Gastrocnemius medialis (tissue), 4 donors: ENCODE results near the gene ADPRHL1. TPM values are rescaled to one million over a fixed set of nuclear protein-coding genes. Genes with fewer than 3 reads are reported as not detected.

Experiments
- ATAC-seq, 2 donors: fragments of 150-250 bp; one replicate each; pipeline ENCODE4 v1.9.1; 2016
- DNase-seq, 2 donors: peaks; one replicate each; pipeline ENCODE4 v3.0.0-alpha.2; 2019
- H3K27ac ChIP-seq, 4 donors: fragments of 200-600 bp; sonication (generic); 1 replicate in 1 of 4; 2 replicates in 3 of 4; pipeline ENCODE4 v1.5.1; 2016 to 2018; ENCODE audit warnings: mild to moderate bottlenecking in 2 of 4, moderate library complexity in 1 of 4
- H3K27me3 ChIP-seq, 3 donors: fragments of 200-600 bp; sonication (generic) in 2 of 3; 1 replicate in 1 of 3; 2 replicates in 2 of 3; pipeline versions ENCODE4 v1.5.1 to v1.6.0; 2016 to 2019; ENCODE audit warnings: mild to moderate bottlenecking in 1 of 3, moderate library complexity in 1 of 3
- H3K36me3 ChIP-seq, 2 donors: fragments of 200-600 bp; sonication (generic) in 1 of 2; one replicate each; pipeline ENCODE4 v1.5.1; 2017 to 2018
- H3K4me1 ChIP-seq, 2 donors: fragments of 200-600 bp; sonication (generic) in 1 of 2; one replicate each; pipeline ENCODE4 v1.5.1; 2016 to 2017; ENCODE audit warnings: mild to moderate bottlenecking in 2 of 2
- H3K4me3 ChIP-seq, 4 donors: fragments of 200-600 bp; sonication (generic) in 3 of 4; 1 replicate in 1 of 4; 2 replicates in 3 of 4; pipeline ENCODE4 v1.5.1; 2016 to 2019; ENCODE audit warnings: mild to moderate bottlenecking in 2 of 4
- H3K9me3 ChIP-seq, 3 donors: fragments of 200-600 bp; sonication (generic) in 2 of 3; 1 replicate in 1 of 3; 2 replicates in 2 of 3; pipeline ENCODE4 v1.5.1; 2016 to 2019
- POLR2A ChIP-seq, 2 donors: fragments of 450-650 bp; IDR thresholded peaks; one replicate each; pipeline ENCODE4 v1.6.1; 2017; ENCODE audit warnings: antibody characterized with exemption in 2 of 2, mild to moderate bottlenecking in 2 of 2, moderate library complexity in 2 of 2
- in situ Hi-C, 4 donors: fragments of 200-750 bp; cut with MboI; loops; one replicate each; pipeline versions ENCODE4 v1.15.0 to v1.8.0; 2017; ENCODE audit warnings: low sequenced_read_pairs in 4 of 4
- intact Hi-C: fragments of 100-400 bp; cut with DNase I; formaldehyde crosslinking; loops from one replicate; pipeline ENCODE4 v1.15.1; 2023; ENCODE audit warnings: low total_unique reads
- total RNA-seq, 4 donors: library from RNA; depleted of rRNA; stranded (reverse); fragments of >200 nt; gene quantifications; one replicate each; pipeline versions ENCODE4 v1.1.0 to v1.2.3, GENCODE V29; 2016
- TF ChIP-seq, protein P1 (sequence below), 5 experiments: fragments of 450-650 bp in 3 of 5; fragments of 200-600 bp in 2 of 5; sonication (generic) in 2 of 5; IDR thresholded peaks in 4 of 5; conservative IDR thresholded peaks in 1 of 5; 1 replicate in 4 of 5; 2 replicates in 1 of 5; pipeline ENCODE4 v1.5.1; 2016 to 2019; ENCODE audit warnings: antibody characterized with exemption in 5 of 5, mild to moderate bottlenecking in 3 of 5, moderate library complexity in 3 of 5

Gene ADPRHL1
- total RNA-seq, 4 donors from 2014 or later, result 224 to 354 (median 295) TPM

DNA sequence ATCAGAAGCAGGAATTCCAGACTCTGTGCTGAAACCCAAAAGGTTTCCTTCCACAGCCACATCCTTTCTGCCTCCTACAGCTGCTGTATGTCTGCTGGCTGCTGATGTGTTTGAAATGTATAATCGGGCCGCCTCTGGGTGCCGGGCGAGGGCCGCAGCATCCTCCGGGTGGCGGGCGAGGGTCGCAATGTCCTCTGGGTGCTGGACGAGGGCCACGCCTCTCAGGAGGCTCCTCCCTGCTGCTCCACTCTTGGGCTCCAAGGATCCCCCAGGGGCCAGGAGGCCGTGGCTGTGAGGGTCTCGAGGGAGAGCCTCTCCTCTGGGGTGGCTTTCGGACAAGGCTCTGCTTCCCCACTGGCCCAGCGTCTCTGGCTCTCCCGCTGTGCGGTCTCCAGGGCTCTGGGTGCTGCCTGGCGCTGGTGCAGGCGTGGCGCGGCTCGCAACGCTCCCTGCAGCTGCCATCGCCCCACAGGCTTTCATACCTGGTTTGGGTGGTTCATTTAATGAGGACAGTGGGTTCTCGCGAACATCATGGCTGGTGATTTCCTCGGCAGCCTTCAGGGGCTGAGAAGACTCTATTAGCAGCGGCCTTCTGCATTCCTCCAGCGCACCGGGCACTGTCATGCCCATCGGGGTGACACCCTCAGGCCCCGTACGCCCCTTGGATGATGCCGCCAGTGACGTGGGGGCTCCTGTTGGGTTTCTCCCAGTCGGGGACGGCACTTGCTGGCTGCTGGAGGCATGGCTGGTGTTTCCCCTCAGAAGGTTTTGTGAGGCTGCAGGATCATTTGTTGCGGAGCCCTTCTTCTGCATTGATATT lies 47.6 kb downstream of the ADPRHL1 start:
- DNase-seq (peak in 1 of 2 donors; percentile 56), ATAC-seq (no peak)
- intact Hi-C loops (no loop called here), in situ Hi-C loops (no loop called here)
- Histone ChIP-seq H3K36me3 (peaks cover 0 to 41% of the 10 kb centered on the region in 2 donors), H3K4me3 (peak overlapping the region; percentile 51 to 68 (median 58)), H3K4me1 (peaks cover 75 to 77% of the 10 kb centered on the region in 2 donors), H3K9me3 (no peaks in the 10 kb centered on the region), H3K27me3 (no peaks in the 10 kb centered on the region), H3K27ac (peak overlapping the region; percentile 99 to 100 (median 100))
- peak in 1 of 2 donors; percentile 30 for TF ChIP-seq POLR2A (IDR thresholded peaks at IDR 0.05)
- TF ChIP-seq, protein P1, sequence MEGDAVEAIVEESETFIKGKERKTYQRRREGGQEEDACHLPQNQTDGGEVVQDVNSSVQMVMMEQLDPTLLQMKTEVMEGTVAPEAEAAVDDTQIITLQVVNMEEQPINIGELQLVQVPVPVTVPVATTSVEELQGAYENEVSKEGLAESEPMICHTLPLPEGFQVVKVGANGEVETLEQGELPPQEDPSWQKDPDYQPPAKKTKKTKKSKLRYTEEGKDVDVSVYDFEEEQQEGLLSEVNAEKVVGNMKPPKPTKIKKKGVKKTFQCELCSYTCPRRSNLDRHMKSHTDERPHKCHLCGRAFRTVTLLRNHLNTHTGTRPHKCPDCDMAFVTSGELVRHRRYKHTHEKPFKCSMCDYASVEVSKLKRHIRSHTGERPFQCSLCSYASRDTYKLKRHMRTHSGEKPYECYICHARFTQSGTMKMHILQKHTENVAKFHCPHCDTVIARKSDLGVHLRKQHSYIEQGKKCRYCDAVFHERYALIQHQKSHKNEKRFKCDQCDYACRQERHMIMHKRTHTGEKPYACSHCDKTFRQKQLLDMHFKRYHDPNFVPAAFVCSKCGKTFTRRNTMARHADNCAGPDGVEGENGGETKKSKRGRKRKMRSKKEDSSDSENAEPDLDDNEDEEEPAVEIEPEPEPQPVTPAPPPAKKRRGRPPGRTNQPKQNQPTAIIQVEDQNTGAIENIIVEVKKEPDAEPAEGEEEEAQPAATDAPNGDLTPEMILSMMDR (IDR thresholded peaks at IDR 0.05 in 4 of 5, conservative IDR thresholded peaks at IDR 0.05 in 1 of 5), result no peak

DNA sequence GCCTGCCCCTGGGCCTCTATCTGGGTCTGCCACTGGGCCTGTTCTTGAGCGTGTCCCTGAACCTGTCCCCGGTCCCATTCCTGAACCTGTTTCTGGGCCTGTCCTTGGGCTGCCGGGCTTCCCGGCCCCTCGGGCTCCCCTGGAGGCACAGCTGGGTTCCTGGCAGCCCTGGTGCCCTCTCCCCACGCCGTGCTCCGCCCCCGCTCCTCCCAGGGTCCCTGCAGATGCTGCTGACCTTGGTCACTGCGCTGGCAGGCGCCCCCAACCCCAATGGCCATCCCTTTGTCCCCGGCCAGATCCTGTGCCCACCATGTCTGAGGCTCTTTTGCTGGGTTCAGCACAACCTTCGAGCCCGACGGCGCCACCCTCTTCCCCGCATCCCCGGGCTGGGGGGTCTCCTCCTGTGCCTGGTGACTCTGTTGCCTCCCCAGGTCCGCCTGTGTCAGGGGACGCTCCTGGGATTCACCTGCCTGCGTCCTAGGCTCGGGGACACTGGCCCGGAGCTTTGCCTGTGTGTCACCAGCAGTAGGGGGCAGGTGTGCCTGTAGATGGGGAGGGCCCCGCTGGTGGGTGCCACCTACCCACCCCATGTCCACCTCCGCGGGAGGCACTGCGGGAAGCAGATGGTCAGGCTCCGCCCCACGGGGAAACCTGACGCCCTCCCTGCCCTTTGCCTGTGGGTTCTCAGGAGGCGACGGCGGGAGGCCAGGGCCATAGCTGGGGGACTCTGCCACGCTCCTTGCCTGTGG lies 48.4 kb downstream of the ADPRHL1 start:
- in situ Hi-C loops (no loop called here), intact Hi-C loops (no loop called here)
- Histone ChIP-seq H3K36me3 (peaks cover 0 to 41% of the 10 kb centered on the region in 2 donors), H3K27me3 (no peaks in the 10 kb centered on the region), H3K4me3 (peak overlapping the region; percentile 51 to 68 (median 58)), H3K9me3 (no peaks in the 10 kb centered on the region), H3K27ac (peak overlapping the region; percentile 99 to 100 (median 100)), H3K4me1 (peaks cover 82% of the 10 kb centered on the region in 2 donors)
- TF ChIP-seq POLR2A (IDR thresholded peaks at IDR 0.05), result peak; percentile 46 to 53
- TF ChIP-seq, protein P1 (IDR thresholded peaks at IDR 0.05 in 4 of 5, conservative IDR thresholded peaks at IDR 0.05 in 1 of 5), result no peak
- ATAC-seq (peak in 1 of 2 donors; percentile 6), DNase-seq (peak in 1 of 2 donors; percentile 84)

DNA sequence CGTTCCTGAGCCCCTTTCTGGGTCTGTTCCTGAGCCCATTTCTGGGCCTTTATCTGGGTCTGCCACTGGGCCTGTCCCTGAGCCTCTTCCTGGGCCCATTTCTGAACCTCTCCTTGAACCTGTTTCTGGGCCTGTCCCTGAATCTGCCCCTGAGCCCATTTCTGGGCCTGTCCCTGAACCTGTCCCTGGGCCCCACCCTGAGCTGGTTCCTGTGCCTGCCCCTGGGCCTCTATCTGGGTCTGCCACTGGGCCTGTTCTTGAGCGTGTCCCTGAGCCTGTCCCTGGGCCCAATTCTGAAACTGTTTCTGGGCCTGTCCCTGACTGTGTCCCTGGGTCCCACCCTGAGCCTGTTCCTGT lies 48.9 kb downstream of the ADPRHL1 start:
- in situ Hi-C loops, result no loop called here
- TF ChIP-seq POLR2A (IDR thresholded peaks at IDR 0.05), result no peak
- TF ChIP-seq, protein P1 (IDR thresholded peaks at IDR 0.05 in 4 of 5, conservative IDR thresholded peaks at IDR 0.05 in 1 of 5), result no peak
- intact Hi-C loops, result no loop called here
- H3K9me3 ChIP-seq, result no peaks in the 10 kb centered on the region
- peak in 1 of 2 donors; percentile 14 for DNase-seq
- H3K4me1 ChIP-seq, result peaks cover 82 to 83% of the 10 kb centered on the region in 2 donors
- peaks cover 0 to 39% of the 10 kb centered on the region in 2 donors for H3K36me3 ChIP-seq
- H3K27ac ChIP-seq, result peak overlapping the region; percentile 99 to 100 (median 100)
- H3K4me3 ChIP-seq, result peak overlapping the region; percentile 51 to 68 (median 58)
- H3K27me3 ChIP-seq, result no peaks in the 10 kb centered on the region
- no peak for ATAC-seq

DNA sequence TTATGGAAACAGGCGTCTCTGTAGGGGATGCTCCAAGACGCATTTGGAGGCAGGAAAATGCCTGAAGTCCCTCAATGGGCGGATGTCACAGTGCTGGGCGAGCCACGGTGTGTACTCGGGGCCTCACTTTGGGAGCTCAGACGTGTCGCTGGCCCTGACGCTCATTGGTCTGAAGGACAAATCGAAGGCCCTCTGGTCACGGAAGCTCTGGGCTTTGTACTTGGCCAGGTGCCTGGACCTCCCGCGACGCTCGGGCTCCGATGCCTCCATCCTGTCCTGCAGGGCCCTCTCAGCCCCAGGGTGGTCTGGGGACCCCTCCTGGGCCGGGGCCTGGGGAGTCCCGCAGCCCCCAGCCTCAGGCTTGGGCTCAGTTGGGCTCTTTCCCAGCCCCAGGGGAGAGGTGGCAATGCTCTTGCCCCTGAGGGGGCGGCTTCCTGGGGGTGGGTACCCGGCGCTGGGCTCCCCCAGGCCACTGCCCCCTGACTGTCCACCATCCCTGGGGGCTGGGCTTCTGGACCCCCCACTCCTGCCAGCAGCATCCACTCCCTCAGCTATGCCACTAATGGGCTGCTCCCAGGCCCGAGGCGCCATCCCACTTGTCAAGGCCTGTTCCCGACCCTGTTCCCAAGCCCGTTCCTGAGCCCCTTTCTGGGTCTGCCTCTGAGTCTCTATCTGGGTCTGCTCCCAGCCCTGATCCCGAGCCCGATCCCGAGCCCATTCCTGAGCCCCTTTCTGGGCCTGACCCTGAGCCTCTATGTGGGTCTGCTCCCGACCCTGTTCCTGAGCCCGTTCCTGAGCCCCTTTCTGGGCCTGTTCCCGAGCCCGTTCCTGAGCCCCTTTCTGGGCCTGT lies 49.8 kb downstream of the ADPRHL1 start:
- in situ Hi-C loops, result no loop called here
- Histone ChIP-seq H3K9me3 (no peaks in the 10 kb centered on the region), H3K4me1 (peaks cover 73 to 81% of the 10 kb centered on the region in 2 donors), H3K36me3 (peaks cover 0 to 34% of the 10 kb centered on the region in 2 donors), H3K4me3 (no peak overlapping the region), H3K27ac (peak overlapping the region; percentile 99 to 100 (median 100)), H3K27me3 (no peaks in the 10 kb centered on the region)
- TF ChIP-seq, protein P1 (IDR thresholded peaks at IDR 0.05 in 4 of 5, conservative IDR thresholded peaks at IDR 0.05 in 1 of 5), result no peak
- no peak for TF ChIP-seq POLR2A (IDR thresholded peaks at IDR 0.05)
- ATAC-seq (peak; percentile 5 to 9), DNase-seq (peak in 1 of 2 donors; percentile 42)
- intact Hi-C loops, result no loop called here
